A673 (cell line): ENCODE data around the gene KIAA1614. TPM values are rescaled to one million over a fixed set of nuclear protein-coding genes. Genes with fewer than 3 reads are reported as not detected.
A peak's percentile ranks its signal among the peaks of the same experiment; 100 is the strongest.

Experiments used
- BruUV-seq: library from RNA; stranded (reverse); fragments of 400-500 nt; replicated peaks from 2 replicates; lab custom pipeline; 2021; lab: Mats Ljungman, UMichigan
- CTCF ChIA-PET: fragments of 300-600 bp; sonication (Branson Sonifier 250); formaldehyde crosslinking; loops from one replicate; lab custom pipeline; 2022; ENCODE audit warnings: antibody characterized with exemption; lab: Charles Lee
- POLR2A ChIA-PET: fragments of 300-600 bp; sonication (Branson Sonifier 250); formaldehyde crosslinking; loops from one replicate; lab custom pipeline; 2022; ENCODE audit warnings: antibody characterized with exemption; ENCODE audit not compliant: low non-redundant PET; lab: Charles Lee
- DNase-seq: peaks from one replicate; pipeline ENCODE4 v3.0.0-alpha.2; 2015; ENCODE audit warnings: low spot score
- H3K27ac ChIP-seq: fragments of 200-600 bp; sonication (generic); 2 replicates; pipeline ENCODE4 v1.5.1; 2016; ENCODE audit warnings: mixed run types, low read depth, mild to moderate bottlenecking, mixed read lengths, antibody characterized with exemption, low read length; ENCODE audit not compliant: poor library complexity, severe bottlenecking
- H3K27me3 ChIP-seq: fragments of 200-600 bp; sonication (generic); replicated peaks from 2 replicates; pipeline ENCODE4 v1.6.1; 2017; ENCODE audit warnings: mixed run types, low read depth, mild to moderate bottlenecking, mixed read lengths, antibody characterized with exemption, low read length; ENCODE audit not compliant: insufficient read depth, poor library complexity
- H3K36me3 ChIP-seq: fragments of 200-600 bp; sonication (generic); 2 replicates; pipeline ENCODE4 v1.6.1; 2016; ENCODE audit warnings: mixed run types, mild to moderate bottlenecking, mixed read lengths, antibody characterized with exemption, low read length; ENCODE audit not compliant: insufficient read depth, poor library complexity, severe bottlenecking
- H3K4me1 ChIP-seq: fragments of 200-600 bp; sonication (generic); 2 replicates; pipeline ENCODE4 v1.6.1; 2017; ENCODE audit warnings: mixed run types, mild to moderate bottlenecking, mixed read lengths, antibody characterized with exemption, low read length; ENCODE audit not compliant: insufficient read depth, poor library complexity, severe bottlenecking
- H3K4me3 ChIP-seq: fragments of 200-600 bp; sonication (generic); 2 replicates; pipeline ENCODE4 v1.5.1; 2016; ENCODE audit warnings: low read depth, mixed run types, mild to moderate bottlenecking, mixed read lengths, low read length; ENCODE audit not compliant: poor library complexity, severe bottlenecking
- H3K9me3 ChIP-seq: fragments of 200-600 bp; sonication (generic); 2 replicates; pipeline ENCODE4 v1.6.1; 2016; ENCODE audit warnings: mixed run types, low read depth, mild to moderate bottlenecking, mixed read lengths, antibody characterized with exemption, low read length; ENCODE audit not compliant: poor library complexity, severe bottlenecking
- EZH2 ChIP-seq: fragments of 200-600 bp; sonication (generic); IDR thresholded peaks from 2 replicates; pipeline ENCODE4 v1.6.1; 2017; ENCODE audit warnings: borderline replicate concordance, low read depth, mild to moderate bottlenecking, mixed read lengths, antibody characterized with exemption, low read length; ENCODE audit not compliant: poor library complexity, severe bottlenecking
- intact Hi-C: fragments of 100-400 bp; cut with micrococcal nuclease; formaldehyde crosslinking; loops from one replicate; pipeline ENCODE4 v1.10.0; 2022; ENCODE audit not compliant: unreplicated experiment
- total RNA-seq: library from RNA; stranded (reverse); gene quantifications from 2 replicates; pipeline ENCODE4 v1.2.3, GENCODE V29; 2021
- TF ChIP-seq, protein P1 (sequence below): fragments of 300-800, 200-600 bp; sonication (generic); conservative IDR thresholded peaks from 2 replicates; pipeline ENCODE4 v1.5.1; 2017; ENCODE audit warnings: low read depth, mild to moderate bottlenecking, antibody characterized with exemption, low read length, moderate library complexity, mixed read lengths

The KIAA1614 gene
- total RNA-seq, 1 experiment from 2014 or later, result 0.67 TPM

DNA sequence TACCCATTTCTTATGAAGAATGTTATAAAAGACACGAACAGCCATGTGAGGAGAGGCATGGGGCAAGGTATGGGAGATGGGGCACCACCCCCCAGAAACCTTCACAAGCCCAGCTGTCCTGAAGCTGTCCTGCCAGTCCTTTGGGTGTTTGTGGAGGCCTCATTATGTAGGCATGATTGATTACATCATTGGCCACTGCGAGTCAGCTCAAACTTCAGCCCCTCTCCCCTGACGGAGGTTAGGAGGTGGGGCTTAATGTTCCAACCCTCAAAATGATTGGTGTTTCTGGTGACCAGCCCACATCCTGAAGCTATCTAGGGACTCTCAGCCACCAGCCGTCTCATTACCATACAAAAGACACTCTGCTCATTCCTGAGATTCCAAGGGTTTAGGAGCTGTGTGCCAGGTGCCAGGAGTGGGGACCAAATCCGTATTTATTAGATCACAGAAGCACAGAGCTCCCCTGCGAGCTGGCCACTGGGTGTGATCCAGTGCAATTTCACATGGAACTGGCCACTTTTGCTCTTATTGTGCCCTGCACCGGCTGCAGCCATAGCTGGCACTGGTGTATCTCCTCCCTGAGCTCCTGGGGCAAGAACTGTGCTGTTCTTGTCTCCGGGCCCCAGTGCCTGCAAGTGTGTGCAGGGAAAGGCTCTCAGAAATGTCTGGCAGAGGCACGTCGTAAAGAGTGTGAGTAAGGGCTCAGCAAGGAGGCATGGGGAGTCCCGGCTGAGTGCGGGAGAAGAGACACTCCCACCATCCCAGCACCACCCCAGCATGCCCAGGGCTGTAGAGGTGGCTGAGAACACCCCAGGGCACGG, 10.5 kb downstream of the KIAA1614 start:
- H3K9me3 ChIP-seq, result no peaks in the 10 kb centered on the region

DNA sequence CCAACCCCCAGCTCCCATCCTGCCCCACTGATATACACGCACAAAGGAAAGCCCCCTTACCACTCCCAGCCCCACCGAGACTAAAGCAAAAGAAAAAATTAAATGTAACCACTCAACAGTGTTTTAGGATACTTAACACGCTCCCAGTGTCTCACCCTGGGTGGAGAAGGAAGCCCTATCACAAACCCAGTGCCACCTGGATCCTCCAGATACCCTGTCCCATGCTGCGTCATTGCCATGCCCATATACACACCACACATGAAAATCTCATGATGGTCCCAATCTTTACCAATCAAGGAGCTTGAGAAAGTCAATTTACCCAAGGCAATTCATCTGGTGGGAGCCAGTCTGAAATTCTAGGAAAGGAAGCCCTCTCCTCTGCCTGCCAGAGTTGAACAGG, 11.2 kb downstream of the KIAA1614 start:
- CTCF ChIA-PET, result no interaction called here
- H3K4me3 ChIP-seq, result no peak overlapping the region
- peak overlapping the region; percentile 5 for H3K27ac ChIP-seq
- no TSS peak for BruUV-seq
- no peaks in the 10 kb centered on the region for H3K36me3 ChIP-seq
- POLR2A ChIA-PET, result no interaction called here
- TF ChIP-seq, protein P1, sequence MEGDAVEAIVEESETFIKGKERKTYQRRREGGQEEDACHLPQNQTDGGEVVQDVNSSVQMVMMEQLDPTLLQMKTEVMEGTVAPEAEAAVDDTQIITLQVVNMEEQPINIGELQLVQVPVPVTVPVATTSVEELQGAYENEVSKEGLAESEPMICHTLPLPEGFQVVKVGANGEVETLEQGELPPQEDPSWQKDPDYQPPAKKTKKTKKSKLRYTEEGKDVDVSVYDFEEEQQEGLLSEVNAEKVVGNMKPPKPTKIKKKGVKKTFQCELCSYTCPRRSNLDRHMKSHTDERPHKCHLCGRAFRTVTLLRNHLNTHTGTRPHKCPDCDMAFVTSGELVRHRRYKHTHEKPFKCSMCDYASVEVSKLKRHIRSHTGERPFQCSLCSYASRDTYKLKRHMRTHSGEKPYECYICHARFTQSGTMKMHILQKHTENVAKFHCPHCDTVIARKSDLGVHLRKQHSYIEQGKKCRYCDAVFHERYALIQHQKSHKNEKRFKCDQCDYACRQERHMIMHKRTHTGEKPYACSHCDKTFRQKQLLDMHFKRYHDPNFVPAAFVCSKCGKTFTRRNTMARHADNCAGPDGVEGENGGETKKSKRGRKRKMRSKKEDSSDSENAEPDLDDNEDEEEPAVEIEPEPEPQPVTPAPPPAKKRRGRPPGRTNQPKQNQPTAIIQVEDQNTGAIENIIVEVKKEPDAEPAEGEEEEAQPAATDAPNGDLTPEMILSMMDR, result no peak
- TF ChIP-seq EZH2, result no peak
- no peak for DNase-seq
- intact Hi-C loops, result no loop called here
- no peaks in the 10 kb centered on the region for H3K27me3 ChIP-seq
- no peaks in the 10 kb centered on the region for H3K9me3 ChIP-seq
- H3K4me1 ChIP-seq, result peaks cover 55% of the 10 kb centered on the region

More for the DNA sequence above, 10.5 kb downstream of the KIAA1614 start:
- ChIA-PET CTCF (no interaction called here), POLR2A (no interaction called here)
- Histone ChIP-seq H3K27me3 (no peaks in the 10 kb centered on the region), H3K36me3 (no peaks in the 10 kb centered on the region), H3K27ac (peak overlapping the region; percentile 5), H3K4me1 (peaks cover 49% of the 10 kb centered on the region), H3K4me3 (no peak overlapping the region)
- TF ChIP-seq, protein P1, result no peak
- TF ChIP-seq EZH2, result no peak
- no TSS peak for BruUV-seq
- intact Hi-C loops, result no loop called here
- peak; percentile 72 for DNase-seq

DNA sequence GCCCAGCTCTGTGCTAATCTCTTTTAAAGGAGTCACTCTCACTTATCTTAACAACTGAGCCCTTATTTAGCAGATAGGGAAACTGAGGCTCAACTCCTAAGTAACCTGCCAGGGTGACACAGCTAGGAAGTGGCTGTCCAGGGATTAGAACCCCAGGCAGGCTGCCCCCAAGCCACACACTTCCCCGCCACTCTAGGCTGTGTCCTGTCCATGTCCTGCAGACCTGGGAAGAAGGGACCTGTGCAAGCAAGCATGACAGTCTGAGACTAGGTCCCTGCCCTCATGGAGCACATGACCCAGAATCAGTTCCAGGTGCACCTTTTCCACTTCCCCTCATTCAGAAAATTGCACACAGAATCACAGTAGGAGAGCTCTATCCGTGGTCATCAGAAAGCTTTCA, 12.2 kb downstream of the KIAA1614 start:
- CTCF ChIA-PET, result no interaction called here
- H3K4me1 ChIP-seq, result peaks cover 56% of the 10 kb centered on the region
- no TSS peak for BruUV-seq
- TF ChIP-seq, protein P1, result no peak
- TF ChIP-seq EZH2, result no peak
- H3K9me3 ChIP-seq, result no peaks in the 10 kb centered on the region
- no peak overlapping the region for H3K27ac ChIP-seq
- no peaks in the 10 kb centered on the region for H3K27me3 ChIP-seq
- H3K4me3 ChIP-seq, result no peak overlapping the region
- no peak for DNase-seq
- intact Hi-C loops, result no loop called here
- no peaks in the 10 kb centered on the region for H3K36me3 ChIP-seq
- POLR2A ChIA-PET, result no interaction called here
